Neural progenitor cell (in vitro differentiated cells): Measurements from ENCODE around the gene LYRM4.

ENCODE experiments used
- CTCF ChIP-seq: fragments of 200-600 bp; sonication (generic); IDR thresholded peaks from 2 replicates; pipeline ENCODE4 v1.5.1; 2017; ENCODE audit warnings: antibody characterized with exemption, mild to moderate bottlenecking
- EZH2 ChIP-seq: fragments of 200-600 bp; sonication (generic); IDR thresholded peaks from 2 replicates; pipeline ENCODE4 v1.6.1; 2017; ENCODE audit warnings: antibody characterized with exemption, mild to moderate bottlenecking, moderate library complexity

DNA sequence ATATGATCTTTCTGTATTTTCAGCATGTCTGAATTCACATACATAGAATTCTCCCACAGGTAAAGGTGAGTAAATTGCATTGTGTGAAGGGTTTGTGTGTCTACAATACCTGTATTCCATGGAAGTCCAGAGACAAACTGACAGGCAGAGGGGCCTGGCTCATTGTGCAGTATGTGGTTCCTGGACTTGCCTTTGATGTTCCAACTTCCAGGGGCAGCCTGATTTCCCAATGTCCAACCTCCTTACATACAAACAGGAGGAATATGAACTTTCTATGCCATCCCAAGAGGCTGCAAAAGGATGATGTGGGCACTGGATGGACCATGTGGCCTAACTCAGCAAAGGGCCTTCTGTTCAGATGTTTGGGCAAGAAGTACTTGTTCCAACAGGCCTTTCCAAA lies 58.5 kb downstream of the LYRM4 start:
- no peak for TF ChIP-seq CTCF
- TF ChIP-seq EZH2: no peak
